ENCODE results near the gene RPL21.

GRCh38 chr13:27236478-27236877, 14.9 kb upstream of the RPL21 start:
- TF ChIP-seq CTCF (IDR thresholded peaks at IDR 0.05; ENCODE audit: low read depth, low read length) (no peak), MAX (IDR thresholded peaks at IDR 0.05; ENCODE audit: low read depth, low read length) (no peak), POLR2A (IDR thresholded peaks at IDR 0.05; ENCODE audit: extremely low read depth, insufficient read length) (no peak), MYC (IDR thresholded peaks at IDR 0.05; ENCODE audit: low read depth, low read length) (no peak)

All from NB4 (cell line).